ENCODE results near the gene KCNG2.

The KCNG2 gene

DNA sequence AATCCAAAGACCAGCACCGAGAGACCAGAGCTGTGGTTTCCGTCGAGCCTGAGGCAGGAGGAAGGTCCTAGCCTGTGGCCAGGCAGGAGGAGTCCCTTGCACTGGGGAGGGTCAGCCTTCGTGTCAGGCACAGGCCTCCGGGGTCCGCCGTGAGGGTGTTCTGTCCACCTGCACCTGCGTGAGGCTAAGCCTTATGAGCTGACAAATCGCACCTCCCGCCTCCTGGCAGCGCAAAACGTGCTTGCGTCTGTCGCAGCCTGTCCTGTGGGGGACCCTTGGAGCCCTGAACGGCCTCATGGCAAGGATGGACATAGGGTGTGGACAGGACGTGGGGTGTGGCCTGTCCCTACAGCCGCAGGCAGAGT, 73.3 kb downstream of the KCNG2 start:
- no peak overlapping the region for H3K9ac ChIP-seq (ENCODE audit: low read length)
- no peak for TF ChIP-seq EZH2phosphoT487 (conservative IDR thresholded peaks at IDR 0.05; ENCODE audit: low read length)
- TF ChIP-seq, protein P1, sequence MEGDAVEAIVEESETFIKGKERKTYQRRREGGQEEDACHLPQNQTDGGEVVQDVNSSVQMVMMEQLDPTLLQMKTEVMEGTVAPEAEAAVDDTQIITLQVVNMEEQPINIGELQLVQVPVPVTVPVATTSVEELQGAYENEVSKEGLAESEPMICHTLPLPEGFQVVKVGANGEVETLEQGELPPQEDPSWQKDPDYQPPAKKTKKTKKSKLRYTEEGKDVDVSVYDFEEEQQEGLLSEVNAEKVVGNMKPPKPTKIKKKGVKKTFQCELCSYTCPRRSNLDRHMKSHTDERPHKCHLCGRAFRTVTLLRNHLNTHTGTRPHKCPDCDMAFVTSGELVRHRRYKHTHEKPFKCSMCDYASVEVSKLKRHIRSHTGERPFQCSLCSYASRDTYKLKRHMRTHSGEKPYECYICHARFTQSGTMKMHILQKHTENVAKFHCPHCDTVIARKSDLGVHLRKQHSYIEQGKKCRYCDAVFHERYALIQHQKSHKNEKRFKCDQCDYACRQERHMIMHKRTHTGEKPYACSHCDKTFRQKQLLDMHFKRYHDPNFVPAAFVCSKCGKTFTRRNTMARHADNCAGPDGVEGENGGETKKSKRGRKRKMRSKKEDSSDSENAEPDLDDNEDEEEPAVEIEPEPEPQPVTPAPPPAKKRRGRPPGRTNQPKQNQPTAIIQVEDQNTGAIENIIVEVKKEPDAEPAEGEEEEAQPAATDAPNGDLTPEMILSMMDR (IDR thresholded peaks at IDR 0.05; ENCODE audit: insufficient read depth, low read length, poor library complexity, severe bottlenecking), result no peak

DNA sequence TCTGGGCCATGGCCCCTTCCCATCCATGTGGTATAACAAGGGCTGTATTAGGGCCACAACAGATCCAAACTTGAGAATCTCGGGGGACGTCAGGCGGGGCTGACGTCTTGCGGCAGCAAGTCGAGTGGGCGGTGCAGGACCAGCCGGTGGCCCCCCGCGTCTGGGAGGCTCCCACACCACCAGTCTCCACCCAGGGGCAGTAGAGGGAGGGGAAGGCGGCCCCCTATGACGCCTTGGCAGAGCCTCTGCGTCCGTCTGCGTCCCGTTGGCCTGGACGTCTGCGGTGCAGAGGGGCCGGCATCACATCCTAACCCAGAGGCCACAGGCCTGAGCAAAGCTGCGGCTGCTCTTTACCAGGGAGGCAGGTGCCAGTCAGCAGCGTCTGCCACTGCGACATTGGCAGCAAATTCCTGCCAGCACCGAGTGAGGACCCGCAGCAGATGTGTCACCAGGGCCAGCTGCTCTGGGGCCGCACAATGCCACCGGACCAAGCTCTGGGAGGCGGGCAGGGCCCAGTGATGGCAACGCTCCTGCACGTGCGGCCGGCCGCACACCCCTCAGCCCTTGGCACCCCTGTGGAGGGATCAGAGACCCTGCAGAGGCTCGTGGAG, 73.8 kb downstream of the KCNG2 start:
- no peaks in the 10 kb centered on the region for H3K27me3 ChIP-seq (ENCODE audit: low read length)
- H2AFZ ChIP-seq (ENCODE audit: low read depth, low read length, severe bottlenecking), result no peak overlapping the region
- H3K4me2 ChIP-seq (ENCODE audit: low read depth, low read length, poor library complexity, severe bottlenecking), result no peak overlapping the region

More for the DNA sequence above, 73.3 kb downstream of the KCNG2 start:
- Histone ChIP-seq H3K27ac (ENCODE audit: low read depth, low read length) (no peak overlapping the region), H3K27me3 (ENCODE audit: low read length) (no peaks in the 10 kb centered on the region), H3K9me2 (replicated peaks; ENCODE audit: insufficient read depth, low read length) (no peaks in the 10 kb centered on the region), H3F3A (ENCODE audit: insufficient read depth) (no peaks in the 10 kb centered on the region), H2AFZ (ENCODE audit: low read depth, low read length, severe bottlenecking) (no peak overlapping the region), H3K36me3 (ENCODE audit: low read length) (no peaks in the 10 kb centered on the region), H3K79me2 (ENCODE audit: insufficient read depth, low read length) (no peaks in the 10 kb centered on the region), H3K9me3 (ENCODE audit: insufficient read depth, low read length) (no peaks in the 10 kb centered on the region), H3K4me3 (ENCODE audit: insufficient read depth, low read length, poor library complexity, severe bottlenecking) (no peak overlapping the region), H4K20me1 (ENCODE audit: low read depth, low read length) (no peaks in the 10 kb centered on the region), H3K4me2 (ENCODE audit: low read depth, low read length, poor library complexity, severe bottlenecking) (no peak overlapping the region)

GRCh38 chr18:79872527-79873444, 75.0 kb downstream of the KCNG2 start:
- Histone ChIP-seq H3K4me2 (ENCODE audit: low read depth, low read length, poor library complexity, severe bottlenecking) (no peak overlapping the region), H3K36me3 (ENCODE audit: low read length) (no peaks in the 10 kb centered on the region), H3K79me2 (ENCODE audit: insufficient read depth, low read length) (no peaks in the 10 kb centered on the region), H3K4me3 (ENCODE audit: insufficient read depth, low read length, poor library complexity, severe bottlenecking) (no peak overlapping the region), H3K9ac (ENCODE audit: low read length) (no peak overlapping the region), H3K9me3 (ENCODE audit: insufficient read depth, low read length) (no peaks in the 10 kb centered on the region), H2AFZ (ENCODE audit: low read depth, low read length, severe bottlenecking) (no peak overlapping the region), H3F3A (ENCODE audit: insufficient read depth) (no peaks in the 10 kb centered on the region), H3K27me3 (ENCODE audit: low read length) (no peaks in the 10 kb centered on the region), H3K27ac (ENCODE audit: low read depth, low read length) (no peak overlapping the region), H3K9me2 (replicated peaks; ENCODE audit: insufficient read depth, low read length) (no peaks in the 10 kb centered on the region), H4K20me1 (ENCODE audit: low read depth, low read length) (no peaks in the 10 kb centered on the region)
- no peak for TF ChIP-seq EZH2phosphoT487 (conservative IDR thresholded peaks at IDR 0.05; ENCODE audit: low read length)
- TF ChIP-seq, protein P1 (IDR thresholded peaks at IDR 0.05; ENCODE audit: insufficient read depth, low read length, poor library complexity, severe bottlenecking), result no peak

More for the DNA sequence above, 73.8 kb downstream of the KCNG2 start:
- no peaks in the 10 kb centered on the region for H3K9me3 ChIP-seq (ENCODE audit: insufficient read depth, low read length)
- H3K4me3 ChIP-seq (ENCODE audit: insufficient read depth, low read length, poor library complexity, severe bottlenecking), result no peak overlapping the region
- no peak overlapping the region for H3K9ac ChIP-seq (ENCODE audit: low read length)
- H3K36me3 ChIP-seq (ENCODE audit: low read length), result no peaks in the 10 kb centered on the region
- no peaks in the 10 kb centered on the region for H4K20me1 ChIP-seq (ENCODE audit: low read depth, low read length)
- H3K9me2 ChIP-seq (replicated peaks; ENCODE audit: insufficient read depth, low read length), result no peaks in the 10 kb centered on the region
- TF ChIP-seq, protein P1 (IDR thresholded peaks at IDR 0.05; ENCODE audit: insufficient read depth, low read length, poor library complexity, severe bottlenecking), result no peak
- no peak for TF ChIP-seq EZH2phosphoT487 (conservative IDR thresholded peaks at IDR 0.05; ENCODE audit: low read length)
- H3F3A ChIP-seq (ENCODE audit: insufficient read depth), result no peaks in the 10 kb centered on the region
- H3K79me2 ChIP-seq (ENCODE audit: insufficient read depth, low read length), result no peaks in the 10 kb centered on the region
- H3K27ac ChIP-seq (ENCODE audit: low read depth, low read length), result no peak overlapping the region

Measured in SU-DHL-6 (cell line).